K562 (cell line): ENCODE data around the gene ICA1L. TPM values are rescaled to one million over a fixed set of nuclear protein-coding genes. Genes with fewer than 3 reads are reported as not detected.

Experiments used
- ARID3A ChIP-seq: IDR thresholded peaks from 2 replicates; pipeline ENCODE4 v1.6.1; 2012; ENCODE audit warnings: low read depth, low read length, improper control_type of control experiment, borderline replicate concordance
- ATF1 ChIP-seq, 2 experiments: fragments of 450-650 bp in 1 of 2; IDR thresholded peaks; 2 replicates each; pipeline ENCODE4 v1.6.1; 2016; ENCODE audit warnings: missing compliant biosample characterization in 1 of 2, missing genetic modification characterization in 1 of 2
- CTCF ChIP-seq, 3 experiments: IDR thresholded peaks in 2 of 3; conservative IDR thresholded peaks in 1 of 3; 2 replicates each; pipeline ENCODE4 v1.5.1; 2011 to 2012; ENCODE audit warnings: low read length in 3 of 3, mild to moderate bottlenecking in 3 of 3, control low read depth in 2 of 3, improper control_type of control experiment in 1 of 3, inconsistent platforms in 1 of 3, low read depth in 1 of 3, mixed read lengths in 1 of 3, moderate library complexity in 1 of 3; ENCODE audit not compliant: insufficient read depth in 2 of 3
- E2F1 ChIP-seq: sonication (generic); formaldehyde crosslinking; IDR thresholded peaks from 2 replicates; pipeline ENCODE4 v1.8.1; 2023; ENCODE audit warnings: mild to moderate bottlenecking, missing genetic modification reagents, moderate library complexity
- HDAC2 ChIP-seq: fragments of 450-650 bp; IDR thresholded peaks from 2 replicates; pipeline ENCODE4 v1.6.1; 2016; ENCODE audit warnings: mild to moderate bottlenecking
- MLLT1 ChIP-seq, 2 experiments: fragments of 450-650 bp; IDR thresholded peaks; 2 replicates each; pipeline ENCODE4 v1.6.1; 2016
- PCBP1 ChIP-seq: fragments of 200-400 bp; formaldehyde crosslinking; IDR thresholded peaks from 2 replicates; pipeline ENCODE4 v1.6.1; 2018; ENCODE audit warnings: mild to moderate bottlenecking, low read depth, low read length; ENCODE audit not compliant: poor library complexity, severe bottlenecking
- RAD21 ChIP-seq, 2 experiments: fragments of 250-450 bp in 1 of 2; fragments of 450-650 bp in 1 of 2; sonication (Bioruptor Pico) in 1 of 2; formaldehyde crosslinking in 1 of 2; IDR thresholded peaks in 1 of 2; conservative IDR thresholded peaks in 1 of 2; 2 replicates each; pipeline versions ENCODE4 v1.4.0 to v1.8.0; 2020 to 2022; ENCODE audit warnings: mild to moderate bottlenecking in 2 of 2, moderate library complexity in 1 of 2
- RAD51 ChIP-seq: fragments of 450-650 bp; IDR thresholded peaks from 2 replicates; pipeline ENCODE4 v1.7.1; 2016; ENCODE audit warnings: low read depth, mild to moderate bottlenecking, borderline replicate concordance
- TFAP4 ChIP-seq: sonication (generic); formaldehyde crosslinking; IDR thresholded peaks from 2 replicates; pipeline ENCODE4 v1.8.0; 2022; ENCODE audit warnings: missing genetic modification reagents, mild to moderate bottlenecking, moderate library complexity, borderline replicate concordance
- TSHZ1 ChIP-seq: fragments of 250-450 bp; sonication (Bioruptor Pico); IDR thresholded peaks from 2 replicates; pipeline ENCODE4 v1.4.0; 2020; ENCODE audit warnings: mild to moderate bottlenecking, moderate library complexity
- ZEB2 ChIP-seq: fragments of 450-650 bp; IDR thresholded peaks from 2 replicates; pipeline ENCODE4 v1.6.1; 2016
- polyA plus RNA-seq, 8 experiments: library from polyadenylated mRNA; depleted of rRNA in 4 of 8; stranded (reverse) in 5 of 8; unstranded in 3 of 8; fragments of >200 nt; fragmentation: Nextera tagmentation in 2 of 8; fragmentation: Illumina TruSeq in 1 of 8; extraction: Ambion mirVana in 2 of 8; extraction: Trizol in 1 of 8; gene quantifications; 2 replicates each; pipeline versions ENCODE4 v1.2.1 to v1.2.3, GENCODE V29; 2011 to 2014; ENCODE audit warnings: inconsistent platforms in 1 of 8, missing spikeins in 1 of 8
- total RNA-seq, 7 experiments: library from RNA; depleted of rRNA in 6 of 7; stranded (reverse); fragments of >200 nt in 6 of 7; fragmentation: Illumina TruSeq in 2 of 7; extraction: Trizol in 2 of 7; gene quantifications; 2 replicates each; pipeline versions ENCODE4 v1.2.1 to v1.2.3, GENCODE V29; 2011 to 2021; ENCODE audit warnings: low replicate concordance in 1 of 7

Gene ICA1L
- total and polyA plus RNA-seq, 9 of the 15 experiments (the other 6 are each of a cell fraction or from before 2014, with no cell fraction given), result 0.57 to 1.7 (median 1.1) TPM

GRCh38 chr2:202870431-202871299, 901 bp downstream of the ICA1L start (continued):
- peak; percentile 37 to 68 (median 55); a peak in 5 of 6 replicates for TF ChIP-seq CTCF (IDR thresholded peaks at IDR 0.05 in 2 of 3, conservative IDR thresholded peaks at IDR 0.05 in 1 of 3; ENCODE audit: insufficient read depth in 2 of 3, low read depth in 1 of 3, low read length in 3 of 3)
- 0 out of 2 replicates have a peak, but pooled peaks have one; percentile 30 for TF ChIP-seq ARID3A
- peak; percentile 34 to 40; a peak in 2 of 4 replicates for TF ChIP-seq RAD21 (CRISPR knock-in tag; conservative IDR thresholded peaks at IDR 0.05 in 1 of 2, IDR thresholded peaks at IDR 0.05 in 1 of 2)
- TF ChIP-seq ZEB2, result peak; percentile 80
- TF ChIP-seq PCBP1, result no peak
- TF ChIP-seq RAD51, result peak; percentile 19; the same call in 1 of the 2 replicates
- no peak for TF ChIP-seq MLLT1 (IDR thresholded peaks at IDR 0.05)
- no peak for TF ChIP-seq TSHZ1 (CRISPR knock-in tag)
- 0 out of 2 replicates have a peak, but pooled peaks have one; percentile 35 for TF ChIP-seq HDAC2
- peak; percentile 17; the same call in 1 of the 2 replicates for TF ChIP-seq TFAP4 (CRISPR knock-in tag)
- TF ChIP-seq E2F1 (CRISPR knock-in tag), result no peak
- TF ChIP-seq ATF1 (CRISPR knock-in tag; IDR thresholded peaks at IDR 0.05), result no peak
- 0 out of 2 replicates have a peak, but pooled peaks have one; percentile 4 for TF ChIP-seq ATF1 (tag; IDR thresholded peaks at IDR 0.05)
